ENCODE data around the gene PACSIN2.

PACSIN2 gene

GRCh38 chr22:42904050-42904449 is 110.9 kb downstream of the PACSIN2 start:
- no peak for DNase-seq (ENCODE audit: low spot score)

- DNase-seq (ENCODE audit: low spot score) = no peak
Observed at GRCh38 chr22:42902875-42903510, 112.0 kb downstream of the PACSIN2 start.

- no peak for DNase-seq (ENCODE audit: low spot score)
Observed at GRCh38 chr22:42901790-42902508, 113.0 kb downstream of the PACSIN2 start.

GRCh38 chr22:42897960-42898359 is 117.0 kb downstream of the PACSIN2 start:
- DNase-seq (ENCODE audit: low spot score) = no peak

GRCh38 chr22:42895541-42895981 is 119.4 kb downstream of the PACSIN2 start:
- no peak for DNase-seq (ENCODE audit: low spot score)

- DNase-seq (ENCODE audit: low spot score) = peak; percentile 73
Observed at GRCh38 chr22:42895087-42895486, 119.9 kb downstream of the PACSIN2 start.

- peak; percentile 33 for DNase-seq (ENCODE audit: low spot score)
Observed at GRCh38 chr22:42893371-42894150, 121.4 kb downstream of the PACSIN2 start.

GRCh38 chr22:42892571-42893316 is 122.2 kb downstream of the PACSIN2 start:
- DNase-seq (ENCODE audit: low spot score) = no peak

- no peak for DNase-seq (ENCODE audit: low spot score)
Observed at GRCh38 chr22:42892156-42892555, 122.8 kb downstream of the PACSIN2 start.

GRCh38 chr22:42891696-42892095 is 123.3 kb downstream of the PACSIN2 start:
- no peak for DNase-seq (ENCODE audit: low spot score)

- DNase-seq (ENCODE audit: low spot score) = no peak
Observed at GRCh38 chr22:42891008-42891407, 123.9 kb downstream of the PACSIN2 start.

- peak; percentile 57 for DNase-seq (ENCODE audit: low spot score)
Observed at GRCh38 chr22:42889304-42889703, 125.6 kb downstream of the PACSIN2 start.

GRCh38 chr22:42887523-42888507 is 127.1 kb downstream of the PACSIN2 start:
- DNase-seq (ENCODE audit: low spot score) = no peak

- no peak for DNase-seq (ENCODE audit: low spot score)
Observed at GRCh38 chr22:42887120-42887519, 127.8 kb downstream of the PACSIN2 start.

GRCh38 chr22:42885446-42885845 is 129.5 kb downstream of the PACSIN2 start:
- no peak for DNase-seq (ENCODE audit: low spot score)

GRCh38 chr22:42884616-42885375 is 130.2 kb downstream of the PACSIN2 start:
- no peak for DNase-seq (ENCODE audit: low spot score)

GRCh38 chr22:42883970-42884369 is 131.0 kb downstream of the PACSIN2 start:
- no peak for DNase-seq (ENCODE audit: low spot score)

GRCh38 chr22:42883121-42883520 is 131.8 kb downstream of the PACSIN2 start:
- no peak for DNase-seq (ENCODE audit: low spot score)

- DNase-seq (ENCODE audit: low spot score) = no peak
Observed at GRCh38 chr22:42881982-42882656, 132.8 kb downstream of the PACSIN2 start.

- no peak for DNase-seq (ENCODE audit: low spot score)
Observed at GRCh38 chr22:42881298-42881697, 133.7 kb downstream of the PACSIN2 start.

Measured in activated CD4-positive, alpha-beta T cell treated with anti-CD3 and anti-CD28 coated beads, Interleukin-2, Interleukin-4, amounts not matched to agents 100 ng/mL and 50 ng/mL, durations not matched to agents 16 hours and 8 hours (primary cell).